CD14-positive monocyte (primary cell): ENCODE measurements around the gene NFKBIA. TPM values are rescaled to one million over a fixed set of nuclear protein-coding genes. Genes with fewer than 3 reads are reported as not detected.

ENCODE experiments used
- DNase-seq, 3 donors: peaks; one replicate each; pipeline ENCODE4 v3.0.0-alpha.2; 2011 to 2022
- H2AFZ ChIP-seq: 2 replicates; pipeline ENCODE4 v1.6.0; 2012; ENCODE audit warnings: mild to moderate bottlenecking, low read depth, low read length, inconsistent platforms; ENCODE audit not compliant: insufficient read depth, poor library complexity, severe bottlenecking
- H3K27ac ChIP-seq, 2 donors: 1 replicate in 1 of 2; 2 replicates in 1 of 2; pipeline ENCODE4 v1.5.1; 2012 to 2013; ENCODE audit warnings: low read length in 2 of 2, control low read depth in 1 of 2, inconsistent platforms in 1 of 2, low read depth in 1 of 2, mild to moderate bottlenecking in 1 of 2
- H3K27me3 ChIP-seq, 2 donors: one replicate each; pipeline versions ENCODE4 v1.6.0 to v1.6.1; 2011 to 2013; ENCODE audit warnings: low read length in 2 of 2; ENCODE audit not compliant: control insufficient read depth in 2 of 2, insufficient read depth in 2 of 2
- H3K36me3 ChIP-seq, 2 donors: replicated peaks in 1 of 2; 1 replicate in 1 of 2; 2 replicates in 1 of 2; pipeline versions ENCODE4 v1.5.1 to v1.6.1; 2012 to 2013; ENCODE audit warnings: low read length in 2 of 2, control low read depth in 1 of 2, inconsistent platforms in 1 of 2, mild to moderate bottlenecking in 1 of 2; ENCODE audit not compliant: insufficient read depth in 2 of 2, control insufficient read depth in 1 of 2
- H3K4me1 ChIP-seq, 2 donors: 1 replicate in 1 of 2; 2 replicates in 1 of 2; pipeline versions ENCODE4 v1.5.1 to v1.6.1; 2012 to 2013; ENCODE audit warnings: low read length in 2 of 2, control low read depth in 1 of 2, inconsistent platforms in 1 of 2, mild to moderate bottlenecking in 1 of 2, moderate library complexity in 1 of 2; ENCODE audit not compliant: insufficient read depth in 2 of 2, control insufficient read depth in 1 of 2
- H3K4me2 ChIP-seq: replicated peaks from 2 replicates; pipeline ENCODE3; 2012; ENCODE audit warnings: low read length, moderate library complexity, mild to moderate bottlenecking; ENCODE audit not compliant: poor library complexity, severe bottlenecking; ENCODE audit errors: extremely low read depth
- H3K4me3 ChIP-seq, 3 experiments: fragments of 200-600 bp in 1 of 3; sonication (generic) in 1 of 3; replicated peaks in 1 of 3; 1 replicate in 2 of 3; 2 replicates in 1 of 3; pipeline ENCODE4 v1.5.1; 2011 to 2013; ENCODE audit warnings: low read length in 3 of 3, mild to moderate bottlenecking in 3 of 3, control low read depth in 2 of 3, low read depth in 2 of 3, inconsistent platforms in 1 of 3, moderate library complexity in 1 of 3
- H3K79me2 ChIP-seq: 2 replicates; pipeline ENCODE4 v1.6.0; 2012; ENCODE audit warnings: mild to moderate bottlenecking, control low read depth, inconsistent platforms, low read length, moderate library complexity; ENCODE audit not compliant: insufficient read depth
- H3K9ac ChIP-seq: 2 replicates; pipeline ENCODE4 v1.6.0; 2017; ENCODE audit warnings: low read length, mild to moderate bottlenecking; ENCODE audit not compliant: insufficient read depth, poor library complexity, severe bottlenecking
- H3K9me3 ChIP-seq, 2 donors: replicated peaks in 1 of 2; 1 replicate in 1 of 2; 2 replicates in 1 of 2; pipeline versions ENCODE4 v1.5.1 to v1.6.1; 2012 to 2013; ENCODE audit warnings: low read length in 2 of 2, control low read depth in 1 of 2; ENCODE audit not compliant: control insufficient read depth in 1 of 2, insufficient read depth in 1 of 2
- H4K20me1 ChIP-seq: 2 replicates; pipeline ENCODE4 v1.6.0; 2012; ENCODE audit warnings: mild to moderate bottlenecking, low read length, control low read depth, moderate library complexity; ENCODE audit not compliant: insufficient read depth
- H3K27ac Mint-ChIP-seq, 7 donors: one replicate each; pipeline ENCODE4 v1.8.0; 2020; ENCODE audit warnings: mild to moderate bottlenecking in 7 of 7, mixed read lengths in 7 of 7, moderate library complexity in 6 of 7, inconsistent platforms in 2 of 7
- H3K27me3 Mint-ChIP-seq, 3 donors: one replicate each; pipeline ENCODE4 v1.8.0; 2021 to 2022; ENCODE audit warnings: low read depth in 3 of 3, mild to moderate bottlenecking in 3 of 3, mixed read lengths in 3 of 3, moderate library complexity in 3 of 3, inconsistent platforms in 1 of 3
- H3K36me3 Mint-ChIP-seq, 2 donors: one replicate each; pipeline ENCODE4 v1.8.0; 2020; ENCODE audit warnings: mixed read lengths in 2 of 2, inconsistent platforms in 1 of 2, mild to moderate bottlenecking in 1 of 2
- H3K4me1 Mint-ChIP-seq: one replicate; pipeline ENCODE4 v1.8.0; 2020; ENCODE audit warnings: mild to moderate bottlenecking, mixed read lengths
- H3K4me3 Mint-ChIP-seq, 2 donors: one replicate each; pipeline ENCODE4 v1.8.0; 2020; ENCODE audit warnings: mild to moderate bottlenecking in 2 of 2, mixed read lengths in 2 of 2, moderate library complexity in 1 of 2
- H3K9me3 Mint-ChIP-seq, 7 donors: one replicate each; pipeline ENCODE4 v1.8.0; 2020 to 2022; ENCODE audit warnings: mixed read lengths in 7 of 7, mild to moderate bottlenecking in 6 of 7, moderate library complexity in 6 of 7, inconsistent platforms in 2 of 7
- CTCF ChIP-seq: fragments of 200-600 bp; IDR thresholded peaks from one replicate; pipeline ENCODE4 v1.8.0; 2022; ENCODE audit warnings: antibody characterized with exemption, mild to moderate bottlenecking
- WGBS: methylation state at CpG from one replicate; pipeline ENCODE4 v1.1.5; 2013; ENCODE audit warnings: missing lambda C conversion rate; ENCODE audit not compliant: insufficient coverage; 5-methylcytosine and 5-hydroxymethylcytosine counted together
- intact Hi-C, 2 donors: fragments of 100-400 bp; cut with micrococcal nuclease; formaldehyde crosslinking; loops; one replicate each; pipeline versions ENCODE4 v1.15.0 to v1.15.1; 2023
- polyA plus RNA-seq, 3 donors: library from polyadenylated mRNA; depleted of rRNA in 1 of 3; unstranded in 2 of 3; stranded (reverse) in 1 of 3; fragments of 300-500 nt in 2 of 3; fragments of >200 nt in 1 of 3; fragmentation: Illumina TruSeq in 2 of 3; gene quantifications; 1 replicate in 2 of 3; 2 replicates in 1 of 3; pipeline ENCODE4 v1.2.3, GENCODE V29; 2012 to 2021

The NFKBIA gene
- polyA plus RNA-seq, 3 donors, result 868 to 4,739 (median 935) TPM

GRCh38 chr14:35414365-35414764 is 9.8 kb upstream of the NFKBIA start:
- H3K27ac ChIP-seq, result no peak overlapping the region
- no peaks in the 10 kb centered on the region for H3K9me3 Mint-ChIP-seq
- no peak overlapping the region for H2AFZ ChIP-seq
- H3K79me2 ChIP-seq, result no peaks in the 10 kb centered on the region
- intact Hi-C loops, result loop anchor here (5.0 to 10.0 kb wide), 2 partner anchors 197 to 430 kb away; partner anchors contain the start of gene SRP54 (in 1 of the 2)
- H3K9me3 ChIP-seq, result no peaks in the 10 kb centered on the region
- H3K9ac ChIP-seq, result no peak overlapping the region
- 91% methylated on average over 4 of the region's 4 CpGs for WGBS
- peaks cover 0 to 4% (median 4%) of the 10 kb centered on the region in 3 donors for H3K27me3 Mint-ChIP-seq
- H3K4me1 Mint-ChIP-seq, result peaks cover 10% of the 10 kb centered on the region
- no peaks in the 10 kb centered on the region for H4K20me1 ChIP-seq
- peak overlapping the region in 1 of 7 donors; percentile 54 for H3K27ac Mint-ChIP-seq
- TF ChIP-seq CTCF, result no peak
- no peaks in the 10 kb centered on the region for H3K36me3 ChIP-seq
- no peaks in the 10 kb centered on the region for H3K4me1 ChIP-seq
- H3K4me2 ChIP-seq, result no peak overlapping the region
- no peak for DNase-seq
- no peak overlapping the region for H3K4me3 Mint-ChIP-seq
- no peak overlapping the region for H3K4me3 ChIP-seq
- H3K36me3 Mint-ChIP-seq, result no peaks in the 10 kb centered on the region
- no peaks in the 10 kb centered on the region for H3K27me3 ChIP-seq

GRCh38 chr14:35412272-35413056 is 7.9 kb upstream of the NFKBIA start:
- Mint-ChIP-seq H3K27ac (peak overlapping the region in 2 of 7 donors; percentile 64 to 80), H3K27me3 (peaks cover 1 to 4% (median 3%) of the 10 kb centered on the region in 3 donors), H3K4me3 (no peak overlapping the region), H3K9me3 (no peaks in the 10 kb centered on the region), H3K4me1 (peaks cover 10% of the 10 kb centered on the region), H3K36me3 (no peaks in the 10 kb centered on the region)
- Histone ChIP-seq H3K9me3 (no peaks in the 10 kb centered on the region), H3K79me2 (no peaks in the 10 kb centered on the region), H3K9ac (no peak overlapping the region), H3K36me3 (no peaks in the 10 kb centered on the region), H3K27ac (no peak overlapping the region), H3K4me1 (no peaks in the 10 kb centered on the region), H4K20me1 (no peaks in the 10 kb centered on the region), H3K4me3 (no peak overlapping the region), H3K4me2 (no peak overlapping the region), H3K27me3 (no peaks in the 10 kb centered on the region), H2AFZ (peak overlapping the region; percentile 32)
- DNase-seq, result no peak
- TF ChIP-seq CTCF, result no peak
- intact Hi-C loops, result loop anchor here (2.0 to 10.0 kb wide), 3 partner anchors 195 to 428 kb away; partner anchors contain the start of gene SRP54 (in 1 of the 2)
- WGBS, result 83% methylated on average over 9 of the region's 12 CpGs
